DMS 273 treated with DMSO at 0.1 percent for 48 hours (cell line): ENCODE data around the gene TENM3.

ENCODE experiments used
- DNase-seq: peaks from one replicate; lab custom pipeline; 2025; lab: John Stamatoyannopoulos, UW

TENM3 gene

GRCh38 chr4:182288534-182288933 lies 45.3 kb downstream of the TENM3 start:
- no peak for DNase-seq

- DNase-seq: no peak
Measured at GRCh38 chr4:182289809-182290208, 46.6 kb downstream of the TENM3 start.

GRCh38 chr4:182291175-182291574 lies 48.0 kb downstream of the TENM3 start:
- no peak for DNase-seq

- no peak for DNase-seq
Measured at GRCh38 chr4:182291597-182292270, 48.5 kb downstream of the TENM3 start.

GRCh38 chr4:182292612-182293011 lies 49.4 kb downstream of the TENM3 start:
- no peak for DNase-seq

- DNase-seq: no peak
Measured at GRCh38 chr4:182293691-182294255, 50.6 kb downstream of the TENM3 start.

- no peak for DNase-seq
Measured at GRCh38 chr4:182294451-182294850, 51.2 kb downstream of the TENM3 start.

- no peak for DNase-seq
Measured at GRCh38 chr4:182297659-182298058, 54.5 kb downstream of the TENM3 start.

GRCh38 chr4:182301736-182302135 lies 58.5 kb downstream of the TENM3 start:
- no peak for DNase-seq

- no peak for DNase-seq
Measured at GRCh38 chr4:182303847-182304246, 60.6 kb downstream of the TENM3 start.

- DNase-seq: no peak
Measured at GRCh38 chr4:182306792-182307507, 63.7 kb downstream of the TENM3 start.

- DNase-seq: no peak
Measured at GRCh38 chr4:182307746-182308145, 64.5 kb downstream of the TENM3 start.

- no peak for DNase-seq
Measured at GRCh38 chr4:182309877-182310276, 66.7 kb downstream of the TENM3 start.

- DNase-seq: no peak
Measured at GRCh38 chr4:182310316-182310715, 67.1 kb downstream of the TENM3 start.

GRCh38 chr4:182310962-182311361 lies 67.8 kb downstream of the TENM3 start:
- DNase-seq: no peak

- DNase-seq: no peak
Measured at GRCh38 chr4:182314537-182314936, 71.3 kb downstream of the TENM3 start.

- DNase-seq: no peak
Measured at GRCh38 chr4:182318256-182318655, 75.1 kb downstream of the TENM3 start.

- no peak for DNase-seq
Measured at GRCh38 chr4:182320092-182320491, 76.9 kb downstream of the TENM3 start.

- DNase-seq: no peak
Measured at GRCh38 chr4:182320580-182320979, 77.4 kb downstream of the TENM3 start.

GRCh38 chr4:182324282-182324681 lies 81.1 kb downstream of the TENM3 start:
- DNase-seq: no peak

GRCh38 chr4:182325397-182325796 lies 82.2 kb downstream of the TENM3 start:
- no peak for DNase-seq

GRCh38 chr4:182325848-182326255 lies 82.7 kb downstream of the TENM3 start:
- no peak for DNase-seq

- DNase-seq: no peak
Measured at GRCh38 chr4:182328505-182328904, 85.3 kb downstream of the TENM3 start.
